Stimulated activated CD4-positive, alpha-beta T cell treated with anti-CD3 and anti-CD28 coated beads, Interleukin-15, amount 100 ng/mL, for 1 hour (primary cell): ENCODE results near the gene RECQL5.

Source experiments
- DNase-seq, 2 donors: peaks; one replicate each; pipeline ENCODE4 v3.0.0-alpha.2; 2020; ENCODE audit warnings: low read depth in 1 of 2, low spot score in 1 of 2

Gene RECQL5

GRCh38 chr17:75634754-75635609 lies 32.0 kb downstream of the RECQL5 start:
- DNase-seq: no peak

GRCh38 chr17:75634376-75634740 lies 32.6 kb downstream of the RECQL5 start:
- DNase-seq: no peak

- DNase-seq: peak in 1 of 2 donors; percentile 35
These were observed 33.2 kb downstream of the RECQL5 start for GRCh38 chr17:75633486-75634375.

GRCh38 chr17:75632863-75633485 lies 34.0 kb downstream of the RECQL5 start, which contains the start of gene SMIM5:
TSS of gene SMIM5 (plus strand) at chr17:75633434. CDS start at chr17:75640202, 6,768 bp downstream.
- peak; percentile 72 to 76 for DNase-seq

- DNase-seq: no peak
These were observed 34.5 kb downstream of the RECQL5 start for GRCh38 chr17:75632428-75632827.

- no peak for DNase-seq
These were observed 35.6 kb downstream of the RECQL5 start for GRCh38 chr17:75631353-75631752.

- no peak for DNase-seq
These were observed 36.7 kb downstream of the RECQL5 start for GRCh38 chr17:75630071-75630917.

- no peak for DNase-seq
These were observed 37.8 kb downstream of the RECQL5 start for GRCh38 chr17:75629157-75629556.

- no peak for DNase-seq
These were observed 38.5 kb downstream of the RECQL5 start for GRCh38 chr17:75628425-75628824.

GRCh38 chr17:75627094-75627493 lies 39.9 kb downstream of the RECQL5 start:
- DNase-seq: no peak

- DNase-seq: no peak
These were observed 40.4 kb downstream of the RECQL5 start for GRCh38 chr17:75626496-75627038.

GRCh38 chr17:75625813-75626486 lies 41.0 kb downstream of the RECQL5 start:
- DNase-seq: no peak

- DNase-seq: no peak
These were observed 42.1 kb downstream of the RECQL5 start for GRCh38 chr17:75624714-75625345.

- no peak for DNase-seq
These were observed 42.9 kb downstream of the RECQL5 start for GRCh38 chr17:75624021-75624420.

GRCh38 chr17:75623386-75623785 lies 43.6 kb downstream of the RECQL5 start:
- DNase-seq: no peak

- DNase-seq: no peak
These were observed 44.1 kb downstream of the RECQL5 start for GRCh38 chr17:75622771-75623273.

- no peak for DNase-seq
These were observed 44.9 kb downstream of the RECQL5 start for GRCh38 chr17:75622076-75622475.

- DNase-seq: no peak
These were observed 45.5 kb downstream of the RECQL5 start for GRCh38 chr17:75621489-75621888.
